H1 (cell line): ENCODE measurements around the gene RIT2. TPM values are rescaled to one million over a fixed set of nuclear protein-coding genes. Genes with fewer than 3 reads are reported as not detected.

ENCODE experiments used
- CTCF ChIA-PET: fragments of 300-600 bp; sonication (Branson Sonifier 250); formaldehyde crosslinking; loops from one replicate; lab custom pipeline; 2021; ENCODE audit not compliant: partially characterized antibody; lab: Charles Lee
- POLR2A ChIA-PET: fragments of 300-600 bp; sonication (Branson Sonifier 250); formaldehyde crosslinking; loops from one replicate; lab custom pipeline; 2021; ENCODE audit warnings: inconsistent platforms; ENCODE audit not compliant: partially characterized antibody; lab: Charles Lee
- DNase-seq, 2 experiments: peaks; one replicate each; pipeline versions ENCODE4 v3.0.0 to v3.0.0-alpha.2; 2010 to 2022; ENCODE audit warnings: low spot score in 2 of 2, low read depth in 1 of 2, mixed read lengths in 1 of 2
- FAIRE-seq: peaks from 2 replicates; lab custom pipeline; 2011; peaks lifted over from hg19 to GRCh38; lab: Jason Lieb, UNC
- H2AFZ ChIP-seq: 2 replicates; pipeline ENCODE4 v1.8.1; 2012; ENCODE audit warnings: low read length, inconsistent platforms
- H2AK5ac ChIP-seq: 2 replicates; pipeline ENCODE4 v1.6.1; 2013; ENCODE audit warnings: low read depth, low read length
- H2BK120ac ChIP-seq: replicated peaks from 2 replicates; pipeline ENCODE3; 2013; ENCODE audit warnings: low read depth, low read length, inconsistent platforms
- H2BK12ac ChIP-seq: 2 replicates; pipeline ENCODE4 v1.6.1; 2013; ENCODE audit warnings: low read depth, low read length
- H2BK15ac ChIP-seq: 2 replicates; pipeline ENCODE4 v1.6.1; 2013; ENCODE audit warnings: low read length
- H2BK20ac ChIP-seq: 2 replicates; pipeline ENCODE4 v1.6.1; 2013; ENCODE audit warnings: low read length
- H2BK5ac ChIP-seq: 2 replicates; pipeline ENCODE4 v1.6.1; 2013; ENCODE audit warnings: low read depth, low read length
- H3K14ac ChIP-seq: 2 replicates; pipeline ENCODE4 v1.6.1; 2013; ENCODE audit warnings: inconsistent platforms; ENCODE audit not compliant: insufficient read length
- H3K18ac ChIP-seq: 2 replicates; pipeline ENCODE4 v1.6.1; 2013; ENCODE audit warnings: low read length; ENCODE audit errors: extremely low read depth
- H3K23ac ChIP-seq: 2 replicates; pipeline ENCODE4 v1.6.1; 2013; ENCODE audit warnings: inconsistent platforms; ENCODE audit not compliant: insufficient read length
- H3K23me2 ChIP-seq: 2 replicates; pipeline ENCODE4 v1.6.1; 2013; ENCODE audit warnings: low read depth, low read length
- H3K27ac ChIP-seq: 2 replicates; pipeline ENCODE4 v1.6.1; 2011; ENCODE audit warnings: low read depth, low read length, inconsistent platforms
- H3K27me3 ChIP-seq, 4 experiments: replicated peaks in 1 of 4; 1 replicate in 1 of 4; 2 replicates in 3 of 4; pipeline versions ENCODE4 v1.6.1 to v1.8.1; 2011 to 2013; ENCODE audit warnings: low read length in 3 of 4, mild to moderate bottlenecking in 3 of 4, inconsistent platforms in 2 of 4, mixed read lengths in 2 of 4, moderate library complexity in 1 of 4; ENCODE audit not compliant: control insufficient read depth in 3 of 4, insufficient read depth in 3 of 4; ENCODE audit errors: extremely low read depth in 1 of 4
- H3K36me3 ChIP-seq, 4 experiments: 2 replicates each; pipeline versions ENCODE4 v1.6.1 to v1.8.1; 2011 to 2013; ENCODE audit warnings: mild to moderate bottlenecking in 4 of 4, low read length in 3 of 4, moderate library complexity in 2 of 4, control low read depth in 1 of 4, inconsistent platforms in 1 of 4; ENCODE audit not compliant: insufficient read depth in 4 of 4, control insufficient read depth in 2 of 4
- H3K4ac ChIP-seq: replicated peaks from 2 replicates; pipeline ENCODE3; 2013; ENCODE audit warnings: low read length, low read depth, mixed read lengths, inconsistent platforms; ENCODE audit not compliant: insufficient read length
- H3K4me1 ChIP-seq, 4 experiments: replicated peaks in 1 of 4; 1 replicate in 1 of 4; 2 replicates in 3 of 4; pipeline versions ENCODE4 v1.6.1 to v1.8.1; 2011 to 2013; ENCODE audit warnings: low read length in 3 of 4, inconsistent platforms in 2 of 4, mixed read lengths in 1 of 4; ENCODE audit not compliant: insufficient read depth in 4 of 4, control insufficient read depth in 3 of 4
- H3K4me2 ChIP-seq, 2 experiments: 2 replicates each; pipeline versions ENCODE4 v1.6.1 to v1.8.1; 2011 to 2013; ENCODE audit warnings: low read depth in 2 of 2, low read length in 2 of 2, control low read depth in 1 of 2, inconsistent platforms in 1 of 2, mild to moderate bottlenecking in 1 of 2; ENCODE audit not compliant: insufficient read depth in 1 of 2
- H3K4me3 ChIP-seq, 4 experiments: fragments of 200-600, 300-600 bp in 1 of 4; sonication (generic), shearing (Covaris generic), sonication (Bioruptor Twin) in 1 of 4; 2 replicates each; pipeline versions ENCODE4 v1.5.1 to v1.8.1; 2011 to 2016; ENCODE audit warnings: low read length in 4 of 4, low read depth in 3 of 4, control low read depth in 2 of 4, inconsistent platforms in 2 of 4, mild to moderate bottlenecking in 2 of 4, mixed read lengths in 1 of 4, moderate library complexity in 1 of 4; ENCODE audit not compliant: insufficient read depth in 2 of 4; ENCODE audit errors: extremely low read depth in 1 of 4
- H3K56ac ChIP-seq: replicated peaks from 2 replicates; pipeline ENCODE3; 2013; ENCODE audit warnings: low read depth, mild to moderate bottlenecking, mixed read lengths, low read length, inconsistent platforms; ENCODE audit not compliant: insufficient read length
- H3K79me1 ChIP-seq: 2 replicates; pipeline ENCODE4 v1.6.1; 2013; ENCODE audit warnings: low read depth, low read length, control low read depth
- H3K79me2 ChIP-seq, 2 experiments: 2 replicates each; pipeline versions ENCODE4 v1.6.1 to v1.8.1; 2012 to 2013; ENCODE audit warnings: low read length in 2 of 2, mild to moderate bottlenecking in 2 of 2, inconsistent platforms in 1 of 2; ENCODE audit not compliant: insufficient read depth in 2 of 2, control insufficient read depth in 1 of 2
- H3K9ac ChIP-seq, 4 experiments: replicated peaks in 1 of 4; 1 replicate in 1 of 4; 2 replicates in 3 of 4; pipeline versions ENCODE4 v1.6.1 to v1.8.1; 2011 to 2013; ENCODE audit warnings: low read depth in 3 of 4, low read length in 3 of 4, control low read depth in 2 of 4, mild to moderate bottlenecking in 2 of 4, moderate library complexity in 2 of 4, inconsistent platforms in 1 of 4; ENCODE audit errors: extremely low read depth in 1 of 4
- H3K9me3 ChIP-seq, 2 experiments: 2 replicates each; pipeline versions ENCODE4 v1.6.1 to v1.8.1; 2012 to 2013; ENCODE audit warnings: mild to moderate bottlenecking in 2 of 2, moderate library complexity in 2 of 2, control low read depth in 1 of 2, inconsistent platforms in 1 of 2, low read depth in 1 of 2, low read length in 1 of 2, mixed read lengths in 1 of 2; ENCODE audit not compliant: insufficient read depth in 2 of 2
- H4K20me1 ChIP-seq, 2 experiments: replicated peaks in 1 of 2; 2 replicates each; pipeline versions ENCODE3 to v1.8.1; 2011 to 2013; ENCODE audit warnings: inconsistent platforms in 2 of 2, low read length in 2 of 2, mild to moderate bottlenecking in 1 of 2; ENCODE audit not compliant: insufficient read depth in 2 of 2, control insufficient read depth in 1 of 2
- H4K5ac ChIP-seq: 2 replicates; pipeline ENCODE4 v1.6.1; 2013; ENCODE audit warnings: low read length, low read depth, mixed read lengths, inconsistent platforms; ENCODE audit not compliant: insufficient read length
- H4K8ac ChIP-seq: 2 replicates; pipeline ENCODE4 v1.8.0; 2013; ENCODE audit warnings: mild to moderate bottlenecking, moderate library complexity, low read length, inconsistent platforms; ENCODE audit not compliant: insufficient read depth; ENCODE audit errors: extremely low read depth
- H4K91ac ChIP-seq: replicated peaks from 2 replicates; pipeline ENCODE3; 2013; ENCODE audit warnings: low read length, mixed read lengths, inconsistent platforms; ENCODE audit not compliant: insufficient read length
- BRCA1 ChIP-seq: IDR thresholded peaks from 2 replicates; pipeline ENCODE4 v1.6.1; 2012; ENCODE audit warnings: low read depth, low read length, improper control_type of control experiment
- CHD2 ChIP-seq: IDR thresholded peaks from 2 replicates; pipeline ENCODE4 v1.6.1; 2012; ENCODE audit warnings: low read length, improper control_type of control experiment
- CREB1 ChIP-seq: IDR thresholded peaks from 2 replicates; pipeline ENCODE4 v1.6.1; 2012; ENCODE audit warnings: inconsistent platforms
- EP300 ChIP-seq, 2 experiments: IDR thresholded peaks; 1 replicate in 1 of 2; 2 replicates in 1 of 2; pipeline ENCODE4 v1.6.1; 2011 to 2012; ENCODE audit warnings: low read depth in 2 of 2, low read length in 2 of 2, mild to moderate bottlenecking in 2 of 2, borderline replicate concordance in 1 of 2, inconsistent platforms in 1 of 2, moderate library complexity in 1 of 2
- FOSL1 ChIP-seq: IDR thresholded peaks from 2 replicates; pipeline ENCODE4 v1.6.1; 2011; ENCODE audit warnings: mild to moderate bottlenecking, low read depth, low read length, moderate library complexity; ENCODE audit not compliant: insufficient read depth
- KDM4A ChIP-seq: IDR thresholded peaks from one replicate; pipeline ENCODE4 v1.7.1; 2012; ENCODE audit warnings: low read depth, mild to moderate bottlenecking, moderate library complexity, low read length, inconsistent platforms; ENCODE audit not compliant: severe bottlenecking
- KDM5A ChIP-seq: fragments of 200-600 bp; IDR thresholded peaks from 2 replicates; pipeline ENCODE4 v1.7.1; 2012; ENCODE audit warnings: mild to moderate bottlenecking, low read length, inconsistent platforms, mixed read lengths
- PHF8 ChIP-seq: fragments of 200-600 bp; sonication (generic); conservative IDR thresholded peaks from 2 replicates; pipeline ENCODE4 v1.7.1; 2012; ENCODE audit warnings: low read depth, mild to moderate bottlenecking, inconsistent platforms, low read length, moderate library complexity
- POLR2AphosphoS5 ChIP-seq: IDR thresholded peaks from 2 replicates; pipeline ENCODE4 v1.6.1; 2011; ENCODE audit warnings: low read depth, low read length
- SIRT6 ChIP-seq: IDR thresholded peaks from one replicate; pipeline ENCODE4 v1.7.1; 2012; ENCODE audit warnings: low read length, inconsistent platforms
- SRF ChIP-seq: IDR thresholded peaks from 2 replicates; pipeline ENCODE4 v1.6.1; 2011; ENCODE audit warnings: mild to moderate bottlenecking, low read depth, low read length, moderate library complexity
- WGBS, 2 experiments: shearing (Covaris generic) in 1 of 2; methylation state at CpG; one replicate each; pipeline versions ENCODE4 v1.1.6 to v1.1.7; 2013 to 2015; ENCODE audit warnings: low lambda C conversion rate in 2 of 2, mixed read lengths in 2 of 2, inconsistent platforms in 1 of 2, low coverage in 1 of 2, missing lambda C conversion rate in 1 of 2; ENCODE audit not compliant: insufficient replicate concordance in 2 of 2, insufficient coverage in 1 of 2, insufficient read length in 1 of 2; ENCODE audit errors: extremely low coverage in 1 of 2, missing lambda C conversion rate in 1 of 2; 5-methylcytosine and 5-hydroxymethylcytosine counted together
- polyA plus RNA-seq, 7 experiments: library from polyadenylated mRNA; depleted of rRNA in 3 of 7; stranded (reverse) in 5 of 7; unstranded in 2 of 7; fragments of >200 nt in 5 of 7; fragments of 200-250 nt in 2 of 7; gene quantifications; 1 replicate in 5 of 7; 2 replicates in 1 of 7; 4 replicates in 1 of 7; pipeline versions ENCODE4 v1.2.1 to v1.2.3, GENCODE V29; 2011 to 2013; ENCODE audit warnings: missing spikeins in 2 of 7, mixed read lengths in 2 of 7
- total RNA-seq: library from RNA; stranded (reverse); fragmentation: NEBNext Ultra II Directional; extraction: Animal tissue kit (Norgen Biotek cat#: 25700); gene quantifications from 2 replicates; pipeline ENCODE4 v1.2.1, GENCODE V29; 2021
- TF ChIP-seq, protein P1 (sequence below): IDR thresholded peaks from 2 replicates; pipeline ENCODE4 v1.6.1; 2011; ENCODE audit warnings: low read length, improper control_type of control experiment
- TF ChIP-seq, protein P2 (sequence below): IDR thresholded peaks from 2 replicates; pipeline ENCODE4 v1.6.1; 2011; ENCODE audit warnings: low read depth, mild to moderate bottlenecking, low read length; ENCODE audit not compliant: insufficient read depth

Gene RIT2
- total and polyA plus RNA-seq, 2 of the 8 experiments (the other 6 are each of a cell fraction or from before 2014, with no cell fraction given) = 0.67 to 3.2 TPM

DNA sequence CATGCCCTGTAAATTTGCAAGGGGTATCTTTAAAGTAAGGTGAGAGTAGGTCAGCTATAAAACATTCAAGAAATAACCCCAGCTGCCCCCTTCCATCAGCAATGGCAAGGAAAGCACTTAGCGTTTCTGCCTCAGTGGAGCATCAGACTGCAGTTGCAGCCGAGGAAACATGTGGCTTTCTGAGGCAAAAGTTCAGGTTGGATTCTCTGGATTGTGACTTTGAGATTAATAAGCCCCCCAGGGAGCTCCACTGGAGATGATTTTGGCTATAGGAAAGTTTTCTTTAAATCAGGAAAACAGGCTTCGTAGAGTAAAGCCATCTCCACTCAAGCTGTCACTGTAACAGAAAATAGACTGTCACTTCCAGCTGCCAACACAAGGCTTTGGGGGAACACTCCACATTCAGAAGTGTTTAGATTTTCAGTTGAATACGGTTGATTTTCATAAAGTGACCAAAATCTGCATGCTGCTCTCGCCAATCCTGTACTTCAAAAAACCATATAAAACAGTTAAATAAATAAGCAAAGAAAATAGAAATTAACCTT, 15.3 kb upstream of the RIT2 start:
- Histone ChIP-seq H3K9me3 (peaks cover 3 to 5% of the 10 kb centered on the region in 2 experiments; a peak in 2 of 4 replicates), H4K5ac (no peak overlapping the region), H2BK15ac (no peak overlapping the region), H3K27me3 (no peaks in the 10 kb centered on the region), H2BK5ac (no peak overlapping the region), H4K91ac (no peak overlapping the region), H3K79me2 (no peaks in the 10 kb centered on the region), H3K9ac (no peak overlapping the region), H2AK5ac (no peak overlapping the region), H3K23me2 (no peaks in the 10 kb centered on the region), H4K8ac (no peak overlapping the region), H3K4me1 (peaks cover 0 to 5% (median 2%) of the 10 kb centered on the region in 4 experiments; a peak in 3 of 7 replicates), H2BK12ac (no peak overlapping the region), H3K4me3 (no peak overlapping the region), H2BK20ac (no peak overlapping the region), H3K4ac (no peak overlapping the region), H3K14ac (no peak overlapping the region), H3K56ac (no peak overlapping the region), H2AFZ (no peak overlapping the region), H3K23ac (no peak overlapping the region), H3K36me3 (no peaks in the 10 kb centered on the region; a peak in 1 of 8 replicates), H4K20me1 (no peaks in the 10 kb centered on the region), H3K27ac (no peak overlapping the region), H3K4me2 (no peak overlapping the region), H3K79me1 (no peaks in the 10 kb centered on the region), H2BK120ac (no peak overlapping the region), H3K18ac (no peak overlapping the region)
- DNase-seq (no peak), FAIRE-seq (no peak)
- ChIA-PET CTCF (no interaction called here), POLR2A (no interaction called here)
- WGBS, 2 experiments = 90% methylated on average over 5 of the region's 5 CpGs; no CpG with 5 or more reads in 1 of the 2 experiments
- TF ChIP-seq SRF = no peak
- no peak for TF ChIP-seq PHF8
- TF ChIP-seq BRCA1 = no peak
- TF ChIP-seq EP300 (IDR thresholded peaks at IDR 0.05; ENCODE audit: borderline replicate concordance in 1 of 2, low read depth in 2 of 2, low read length in 2 of 2) = no peak
- TF ChIP-seq, protein P1, sequence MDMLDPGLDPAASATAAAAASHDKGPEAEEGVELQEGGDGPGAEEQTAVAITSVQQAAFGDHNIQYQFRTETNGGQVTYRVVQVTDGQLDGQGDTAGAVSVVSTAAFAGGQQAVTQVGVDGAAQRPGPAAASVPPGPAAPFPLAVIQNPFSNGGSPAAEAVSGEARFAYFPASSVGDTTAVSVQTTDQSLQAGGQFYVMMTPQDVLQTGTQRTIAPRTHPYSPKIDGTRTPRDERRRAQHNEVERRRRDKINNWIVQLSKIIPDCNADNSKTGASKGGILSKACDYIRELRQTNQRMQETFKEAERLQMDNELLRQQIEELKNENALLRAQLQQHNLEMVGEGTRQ = no peak
- no peak for TF ChIP-seq SIRT6
- no peak for TF ChIP-seq KDM5A
- TF ChIP-seq FOSL1 = no peak
- TF ChIP-seq CHD2 = no peak
- TF ChIP-seq CREB1 = no peak
- no peak for TF ChIP-seq POLR2AphosphoS5
- TF ChIP-seq KDM4A = no peak
- TF ChIP-seq, protein P2, sequence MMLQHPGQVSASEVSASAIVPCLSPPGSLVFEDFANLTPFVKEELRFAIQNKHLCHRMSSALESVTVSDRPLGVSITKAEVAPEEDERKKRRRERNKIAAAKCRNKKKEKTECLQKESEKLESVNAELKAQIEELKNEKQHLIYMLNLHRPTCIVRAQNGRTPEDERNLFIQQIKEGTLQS = no peak
